Measurements from ENCODE around the gene LDB3. TPM values are rescaled to one million over a fixed set of nuclear protein-coding genes. Genes with fewer than 3 reads are reported as not detected.

The LDB3 gene
- total RNA-seq, result not detected

DNA sequence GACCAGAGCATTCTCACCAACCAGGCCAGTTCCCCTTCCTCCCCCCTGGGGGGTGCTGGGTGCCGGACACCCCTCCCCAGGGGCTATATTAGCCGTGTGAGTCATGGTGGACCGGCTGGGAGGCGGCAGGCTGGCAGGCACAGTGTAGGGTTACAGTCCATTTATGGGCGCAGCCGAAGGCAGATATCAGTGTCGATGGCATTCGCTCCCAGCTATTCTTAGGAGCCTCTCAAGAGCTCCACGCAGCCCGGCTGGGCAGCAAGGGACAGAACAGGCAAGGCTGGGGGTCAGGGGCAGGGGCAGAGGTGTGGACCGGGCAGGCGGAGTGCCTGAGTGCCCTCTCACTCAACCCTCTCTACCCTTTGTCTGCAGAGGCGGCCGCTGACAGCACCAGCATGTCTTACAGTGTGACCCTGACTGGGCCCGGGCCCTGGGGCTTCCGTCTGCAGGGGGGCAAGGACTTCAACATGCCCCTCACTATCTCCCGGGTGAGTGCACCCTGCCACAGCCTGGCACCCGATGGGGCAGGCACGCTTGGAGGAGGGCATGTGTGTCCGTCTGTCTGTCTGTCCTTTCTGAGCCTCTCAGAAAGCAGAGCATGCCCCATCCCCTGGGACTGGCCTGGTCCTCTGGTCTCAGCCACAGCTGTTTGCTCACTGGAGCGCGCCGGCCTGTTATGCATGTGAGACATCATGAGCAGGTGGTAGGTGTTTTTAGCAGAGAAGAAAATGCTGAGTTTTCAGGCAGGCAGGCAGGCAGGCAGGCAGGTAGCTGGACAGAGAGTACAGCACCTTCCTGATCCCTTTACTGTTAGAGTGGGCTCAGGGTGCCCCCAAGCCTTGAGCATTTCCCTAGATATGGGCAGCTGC lies at the start of gene LDB3:
LDB3 (plus strand) TSS at position 215 of the 869 bp plus-strand sequence; CDS start at position 396, 181 bp downstream.

GRCh38 chr10:86654411-86655172 lies 13.7 kb upstream of the LDB3 start, which contains the start of gene OPN4:
TSS of gene OPN4 (plus strand) at chr10:86654547. CDS start at chr10:86654784, 237 bp downstream.

DNA sequence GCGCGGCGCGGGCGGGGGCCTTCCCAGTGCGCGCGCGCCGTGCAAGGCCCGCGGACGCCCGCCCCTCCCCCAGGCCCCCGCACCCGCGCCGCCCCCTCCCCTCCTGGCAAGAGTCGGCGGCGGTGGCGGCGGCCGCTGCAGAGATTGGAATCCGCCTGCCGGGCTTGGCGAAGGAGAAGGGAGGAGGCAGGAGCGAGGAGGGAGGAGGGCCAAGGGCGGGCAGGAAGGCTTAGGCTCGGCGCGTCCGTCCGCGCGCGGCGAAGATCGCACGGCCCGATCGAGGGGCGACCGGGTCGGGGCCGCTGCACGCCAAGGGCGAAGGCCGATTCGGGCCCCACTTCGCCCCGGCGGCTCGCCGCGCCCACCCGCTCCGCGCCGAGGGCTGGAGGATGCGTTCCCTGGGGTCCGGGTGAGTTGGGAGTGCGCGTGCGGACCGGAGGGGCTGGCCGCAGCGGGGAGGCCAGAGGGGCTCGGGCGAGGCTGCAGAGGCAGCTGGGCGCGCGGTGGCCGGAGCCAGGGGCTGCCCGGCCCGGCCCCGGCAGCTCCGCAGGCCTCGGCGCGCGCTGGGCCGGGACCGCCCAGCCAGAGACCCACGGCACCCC lies 88.3 kb downstream of the LDB3 start, which contains the start of gene BMPR1A:
BMPR1A (plus strand) TSS at position 109 of the 602 bp plus-strand sequence. CDS start 119,400 bp downstream, outside the sequence.

Other genes with a start within 250 kb of the LDB3 start
- 57.9 TPM for gene WAPL, start 146.7 kb upstream of the LDB3 start, total RNA-seq
- not detected for gene OPN4, start 14.0 kb upstream of the LDB3 start, total RNA-seq
- 48.0 TPM for gene BMPR1A, start 88.1 kb downstream of the LDB3 start, total RNA-seq

All from diencephalon (tissue), 1 donor.